GM19467 (cell line): ENCODE data around the gene CLNS1A.
"Not testable (repeated sequence)": the region's sequence is repeated elsewhere in the genome, so short reads cannot be mapped to it uniquely, and the experiment has no call there.

Experiments
- ATAC-seq: cut with Tn5 transposase; IDR thresholded peaks from one replicate; pipeline ENCODE4 v1.9.1; 2021; ENCODE audit warnings: mild to moderate bottlenecking, moderate library complexity; ENCODE audit not compliant: unreplicated experiment

The CLNS1A gene, protein sequence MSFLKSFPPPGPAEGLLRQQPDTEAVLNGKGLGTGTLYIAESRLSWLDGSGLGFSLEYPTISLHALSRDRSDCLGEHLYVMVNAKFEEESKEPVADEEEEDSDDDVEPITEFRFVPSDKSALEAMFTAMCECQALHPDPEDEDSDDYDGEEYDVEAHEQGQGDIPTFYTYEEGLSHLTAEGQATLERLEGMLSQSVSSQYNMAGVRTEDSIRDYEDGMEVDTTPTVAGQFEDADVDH

DNA sequence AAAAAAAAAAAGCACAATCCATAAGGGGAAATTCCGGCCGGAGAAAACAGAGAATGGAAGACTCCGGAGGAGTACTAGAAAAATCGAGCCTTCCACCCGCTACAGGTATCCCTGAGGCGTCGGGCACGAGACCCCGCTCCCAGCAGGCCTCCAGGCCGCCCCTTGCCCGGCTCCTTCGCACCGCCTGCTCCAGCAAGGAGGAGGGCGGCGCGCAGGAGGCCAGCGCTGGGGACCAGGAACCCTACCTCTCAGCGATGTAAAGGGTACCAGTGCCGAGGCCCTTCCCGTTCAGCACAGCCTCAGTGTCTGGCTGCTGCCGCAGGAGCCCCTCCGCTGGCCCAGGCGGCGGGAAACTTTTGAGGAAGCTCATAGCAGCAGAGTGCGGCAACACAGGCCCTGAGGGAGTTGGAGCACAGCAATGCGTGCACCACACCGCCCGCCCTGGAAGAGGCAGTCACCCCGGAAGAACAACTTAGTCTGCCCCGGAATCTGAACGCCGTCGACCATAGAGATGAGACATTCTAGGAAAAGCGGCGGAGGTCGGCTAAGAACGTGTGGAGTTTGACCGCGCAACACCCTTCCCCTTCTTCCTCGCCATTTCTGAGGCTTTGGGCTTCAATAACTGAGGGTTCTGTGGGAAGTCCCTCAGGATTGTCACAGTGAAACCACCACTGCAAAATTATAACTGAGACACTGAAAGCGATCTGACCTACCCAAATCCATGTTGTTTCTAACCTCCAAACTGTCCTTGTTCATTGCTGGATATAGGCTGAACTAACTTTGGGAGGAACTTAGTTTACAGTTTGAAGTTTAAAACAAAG is at the start of gene CLNS1A:
Gene CLNS1A (minus strand): TSS at position 450 of the 821 bp plus-strand sequence. CDS start 80 bp downstream, at position 370.
- ATAC-seq, result peak; percentile 88

DNA sequence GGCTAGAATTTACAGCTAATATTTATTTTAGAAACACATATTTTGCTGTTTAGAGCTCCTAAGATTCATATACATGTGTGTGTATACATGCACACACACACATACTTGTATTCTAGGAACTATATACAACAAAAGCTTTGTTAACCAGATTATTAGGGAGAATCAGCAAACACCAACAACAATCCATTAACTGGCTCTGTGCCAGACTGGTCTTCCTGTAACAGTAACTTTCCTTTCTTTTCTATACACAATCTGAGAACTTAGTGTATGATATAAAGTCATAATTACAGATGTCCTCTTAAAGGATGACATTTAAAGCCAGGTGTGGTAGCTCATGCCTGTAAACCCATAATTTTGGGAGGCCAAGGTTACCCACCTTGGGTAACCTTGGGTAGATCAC is 49.5 kb upstream of the CLNS1A start:
- ATAC-seq, result no peak

DNA sequence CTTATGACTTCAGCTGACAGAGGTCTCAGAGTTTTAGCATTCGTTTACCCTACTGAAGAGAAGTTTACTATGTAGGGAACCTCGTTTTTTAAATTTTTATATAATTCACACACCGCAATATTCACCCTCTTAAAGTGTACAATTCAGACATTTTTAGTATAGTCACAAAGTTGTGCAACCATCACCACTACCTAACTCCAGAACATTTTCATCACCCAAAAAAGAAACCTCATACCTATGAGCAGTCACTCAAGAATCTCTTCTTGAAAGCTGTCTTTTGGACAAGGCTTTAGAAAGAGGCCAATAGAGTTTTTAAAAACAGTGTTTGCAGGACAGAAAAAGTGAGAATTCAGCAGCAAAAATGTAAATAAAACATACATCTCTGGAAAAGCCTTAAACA is 39.5 kb upstream of the CLNS1A start:
- no peak for ATAC-seq

DNA sequence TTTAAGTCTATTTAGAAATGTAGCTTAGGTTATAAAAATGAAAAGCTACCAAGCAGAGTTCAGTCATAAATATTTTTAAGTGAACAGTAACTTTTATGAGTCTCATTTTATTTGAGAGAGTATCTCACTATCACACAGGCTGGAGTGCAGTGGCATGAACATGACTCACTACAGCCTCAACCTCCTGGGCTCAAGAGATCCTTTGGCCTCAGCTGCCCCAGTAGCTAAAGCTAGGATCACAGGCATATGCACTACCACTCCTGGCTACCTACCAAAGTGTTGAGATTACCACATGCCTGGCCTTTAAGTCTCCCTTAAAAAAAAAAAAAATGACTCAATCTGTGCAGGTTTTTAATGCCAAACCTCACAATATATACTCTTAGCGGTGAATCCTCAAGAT is 34.7 kb upstream of the CLNS1A start:
- ATAC-seq, result no peak

DNA sequence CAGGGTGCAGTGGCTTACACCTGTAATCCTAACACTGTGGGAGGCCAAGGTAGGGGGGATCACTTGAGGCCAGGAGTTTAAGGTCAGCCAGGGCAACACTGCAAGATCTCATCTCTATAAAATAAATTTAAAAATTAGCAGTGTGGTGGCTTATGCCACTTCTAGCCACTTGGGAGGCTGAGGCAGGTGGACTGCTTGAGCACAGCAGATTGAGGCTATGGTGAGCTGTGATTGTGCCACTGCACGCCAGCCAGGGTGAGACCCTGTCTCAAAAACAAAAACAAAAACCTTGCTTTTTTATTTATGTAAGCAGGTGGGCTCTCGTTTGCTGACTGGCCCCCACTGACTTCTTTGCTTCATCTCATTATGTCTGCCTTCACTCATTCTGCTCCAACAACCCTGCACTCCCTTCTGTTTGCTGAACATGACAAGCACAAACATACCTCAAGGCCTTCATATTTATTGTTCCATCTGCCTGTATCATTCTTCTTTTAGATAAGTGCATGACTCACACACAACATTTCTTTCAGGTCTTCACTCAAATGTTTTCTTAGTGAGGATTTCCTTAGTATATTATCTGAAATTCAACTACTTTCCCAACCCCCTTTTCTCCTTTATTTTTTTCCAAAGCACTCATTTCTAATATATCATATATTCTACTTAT is 32.4 kb upstream of the CLNS1A start:
- no peak for ATAC-seq

DNA sequence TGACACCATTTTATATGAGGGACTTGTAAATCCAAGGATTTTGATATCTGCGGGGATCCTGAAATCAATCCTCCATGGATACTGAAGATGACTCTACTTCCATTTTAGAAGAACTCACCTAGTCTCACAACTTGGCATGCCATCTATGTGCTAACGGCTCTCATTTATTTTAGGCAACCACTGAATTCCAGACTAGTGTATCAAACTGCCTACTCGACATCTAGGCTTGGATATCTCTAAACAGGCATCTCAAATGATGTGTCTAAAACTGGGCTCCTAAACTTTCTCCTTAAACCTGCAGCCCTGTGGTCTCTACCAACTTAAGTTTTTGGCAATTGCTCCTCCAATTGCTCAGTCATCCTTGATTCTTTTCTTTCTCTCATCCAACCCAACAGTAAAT is 31.2 kb upstream of the CLNS1A start:
- ATAC-seq, result no peak

DNA sequence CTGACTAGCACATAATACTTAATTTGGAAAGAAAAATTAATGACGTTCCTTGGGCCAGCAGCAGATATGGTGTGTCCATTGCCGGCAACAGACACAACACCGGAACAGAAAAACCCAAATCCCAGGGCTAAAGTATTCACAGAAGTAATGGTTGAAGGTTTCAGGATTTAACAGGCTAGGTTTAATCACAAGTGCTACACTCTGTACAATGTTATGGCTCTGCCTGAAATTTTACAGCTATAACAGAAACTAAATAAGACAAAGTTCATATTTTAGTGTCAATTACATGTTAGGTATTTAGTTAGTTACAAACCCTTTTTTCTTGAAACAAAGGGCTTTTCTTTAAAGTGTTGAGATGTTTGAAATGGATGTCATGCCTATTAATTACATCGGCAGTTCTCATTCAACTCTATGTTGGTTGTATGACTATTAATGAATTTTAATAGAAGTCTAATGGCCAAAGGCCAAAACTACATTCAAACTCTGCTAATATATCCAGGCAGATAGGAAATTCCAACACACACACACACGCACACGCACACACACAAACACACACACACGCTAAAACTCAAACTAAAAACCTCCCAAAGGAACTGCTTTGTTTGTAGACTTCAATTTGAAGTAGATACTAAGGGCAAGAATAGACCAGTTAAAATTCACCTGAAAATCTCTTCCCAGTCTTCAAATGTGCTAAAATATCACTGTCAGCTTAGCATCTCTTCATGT is 27.8 kb upstream of the CLNS1A start:
- ATAC-seq, result no peak

DNA sequence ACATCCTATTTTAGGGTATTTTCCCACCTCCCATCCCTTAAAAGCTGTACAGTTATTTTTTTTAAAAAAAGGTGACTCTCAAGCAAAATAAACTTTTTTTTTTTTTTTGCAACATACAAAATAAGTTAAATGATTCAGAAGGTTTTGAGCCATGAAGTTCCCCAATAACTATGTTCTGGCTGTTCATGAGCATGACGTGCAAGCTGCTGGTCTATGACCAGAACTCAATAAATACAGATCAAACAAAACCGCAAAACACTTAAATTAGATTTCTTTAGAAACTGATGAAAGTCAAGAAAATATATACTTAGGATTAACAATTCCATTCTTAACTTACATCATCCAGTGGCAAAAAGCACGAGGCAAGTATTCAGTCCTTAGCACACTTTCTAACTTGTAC is 24.1 kb upstream of the CLNS1A start:
- ATAC-seq, result no peak

DNA sequence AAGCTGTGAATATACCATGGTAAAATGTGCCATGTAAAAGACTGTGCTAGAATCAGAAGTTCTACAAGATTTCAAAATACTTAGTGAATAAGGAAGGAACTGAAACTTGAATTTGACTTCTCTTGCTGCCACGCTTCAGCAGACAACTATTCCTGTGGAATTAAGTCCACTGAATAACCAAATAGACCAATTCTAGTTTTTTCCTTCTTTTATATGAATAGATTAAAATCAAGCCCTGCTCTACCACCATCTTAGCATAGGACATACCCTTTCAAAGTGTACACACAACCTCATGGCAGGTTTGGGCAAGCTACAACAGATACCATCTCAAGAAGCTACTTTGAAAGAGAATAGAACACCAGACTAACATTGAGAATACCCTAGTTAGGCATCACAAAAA is 23.4 kb upstream of the CLNS1A start:
- ATAC-seq, result no peak

DNA sequence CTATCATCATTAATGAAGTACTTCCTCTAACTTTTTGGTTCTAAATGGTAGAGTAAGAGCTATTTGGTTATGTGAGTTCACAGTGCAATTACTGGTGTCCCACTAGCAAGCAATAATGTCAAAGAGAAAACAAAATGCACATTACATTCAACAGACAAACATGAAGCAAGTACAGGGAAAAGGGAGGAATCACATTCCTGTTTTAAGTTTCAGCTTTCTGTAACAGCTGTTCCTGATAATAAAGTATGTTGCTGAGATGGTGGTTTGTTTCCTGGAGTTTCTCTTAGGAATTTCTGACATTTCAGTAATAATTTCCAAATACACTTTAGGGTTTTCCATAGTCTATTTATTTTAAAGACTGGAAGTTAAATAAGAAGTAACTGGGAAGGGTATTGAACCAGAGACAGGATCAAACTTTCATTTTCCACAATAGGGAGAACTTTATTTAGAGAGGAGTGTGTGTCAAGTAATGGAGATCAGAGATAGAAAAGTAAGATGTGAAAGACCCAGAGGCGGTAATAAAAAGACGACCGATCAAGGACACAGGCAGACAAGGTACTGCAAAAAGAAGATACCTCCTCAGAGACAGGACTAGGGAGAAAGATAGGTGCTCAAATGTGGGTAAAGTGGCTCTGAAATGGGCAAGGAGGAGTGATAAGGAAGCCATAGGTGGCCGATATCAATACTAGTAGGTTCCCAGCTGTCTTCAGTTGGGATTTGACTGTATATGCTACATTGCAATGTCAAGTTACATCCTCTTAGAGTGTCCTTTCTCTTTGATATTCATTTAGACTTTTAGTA is 20.8 kb upstream of the CLNS1A start:
- no peak for ATAC-seq

DNA sequence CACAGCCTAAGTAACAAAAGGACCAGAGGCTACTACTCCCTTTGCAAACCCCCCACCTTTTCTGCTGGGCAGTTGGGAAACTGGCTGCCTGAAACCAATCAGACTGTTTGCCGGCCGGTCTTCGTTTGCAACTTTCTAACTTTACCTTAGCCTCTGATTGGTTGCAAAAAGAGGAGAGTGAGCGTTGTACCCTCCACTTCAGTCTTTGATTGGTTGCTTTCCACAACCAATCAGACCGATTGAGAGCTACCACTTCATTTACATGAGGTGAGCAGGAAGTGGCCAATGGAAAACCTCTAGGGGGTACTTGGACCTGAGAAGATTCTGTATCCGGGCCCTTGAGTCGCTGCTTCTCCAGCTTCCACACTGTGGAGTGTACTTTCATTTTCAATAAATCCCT is 18.8 kb upstream of the CLNS1A start:
- ATAC-seq, result no peak

DNA sequence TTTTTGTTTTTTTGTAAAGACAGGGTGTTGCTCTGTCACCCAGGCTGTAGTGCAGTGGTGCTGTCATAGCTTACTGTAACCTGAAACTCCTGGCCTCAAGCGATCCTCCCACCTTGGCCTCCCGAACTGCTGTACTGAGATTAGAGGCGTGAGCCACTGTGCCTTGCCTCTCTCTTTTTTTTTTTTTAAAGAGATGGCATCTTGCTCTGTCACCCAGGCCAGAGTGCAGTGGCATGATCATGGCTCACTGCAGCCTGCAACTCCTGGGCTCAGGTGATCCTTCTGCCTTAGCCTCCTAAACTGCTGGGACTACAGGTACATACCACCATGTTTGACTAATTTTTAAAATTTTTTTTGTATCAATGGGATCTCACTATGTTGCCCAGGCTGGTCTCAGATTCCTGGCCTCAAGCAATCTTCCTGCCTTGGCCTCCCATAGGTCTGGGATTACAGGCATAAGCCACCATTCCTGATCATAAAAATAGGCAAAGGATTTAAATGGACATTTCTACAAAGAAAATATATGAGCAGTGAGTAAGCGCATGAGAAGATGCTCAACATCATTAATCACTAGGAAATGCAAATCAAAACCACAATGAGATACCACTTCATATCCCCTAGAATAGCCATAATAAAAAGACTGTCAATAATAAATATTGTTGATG is 17.3 kb upstream of the CLNS1A start:
- no peak for ATAC-seq

DNA sequence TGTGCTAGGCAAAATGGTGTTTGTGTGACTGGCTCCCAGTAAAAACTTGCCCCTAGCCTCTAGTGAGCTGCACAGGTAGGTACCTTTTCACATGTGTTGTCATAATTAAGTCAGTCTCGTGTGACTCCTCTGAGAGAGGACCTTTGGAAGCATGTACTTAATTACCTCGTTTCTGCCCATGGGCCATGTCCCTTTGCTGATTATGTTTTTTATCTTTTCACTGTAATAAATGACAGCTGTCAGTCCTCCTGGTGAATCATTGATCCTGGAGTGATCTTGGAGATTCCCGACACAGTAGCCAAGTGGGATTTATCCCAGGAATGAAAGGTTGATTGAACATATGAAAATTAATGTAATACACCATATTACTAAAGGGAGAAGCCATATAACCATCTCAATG is 12.5 kb upstream of the CLNS1A start:
- ATAC-seq, result no peak

DNA sequence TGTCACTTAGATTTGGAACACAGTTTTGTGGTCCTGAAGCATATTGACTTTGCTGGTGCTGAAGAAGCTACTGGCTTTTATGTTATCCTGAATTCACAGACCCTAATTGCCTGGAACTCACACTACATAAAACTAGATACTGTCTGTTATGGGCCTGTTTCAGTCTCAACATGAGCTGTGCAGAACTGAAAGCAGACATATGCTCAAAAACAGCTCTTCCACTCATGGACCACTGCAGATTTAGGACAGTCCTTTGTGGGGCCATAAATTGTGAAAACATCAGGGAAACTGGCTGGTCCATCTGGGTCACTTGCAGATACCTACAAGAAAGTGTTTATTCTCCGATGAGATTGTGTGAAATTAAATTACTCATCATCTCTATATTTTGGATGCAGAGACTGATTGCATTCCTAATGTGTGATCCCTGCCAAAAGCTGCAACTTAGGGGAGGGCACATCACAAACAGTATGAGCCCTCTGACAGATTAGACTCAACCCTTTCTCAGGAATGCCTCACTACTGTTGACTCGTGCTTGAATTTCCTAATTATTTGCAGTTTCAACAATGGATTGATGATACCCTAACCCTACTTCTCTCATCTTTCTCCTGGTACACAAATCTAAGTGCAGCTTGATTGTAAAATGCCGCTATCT is 10.2 kb upstream of the CLNS1A start:
- no peak for ATAC-seq

DNA sequence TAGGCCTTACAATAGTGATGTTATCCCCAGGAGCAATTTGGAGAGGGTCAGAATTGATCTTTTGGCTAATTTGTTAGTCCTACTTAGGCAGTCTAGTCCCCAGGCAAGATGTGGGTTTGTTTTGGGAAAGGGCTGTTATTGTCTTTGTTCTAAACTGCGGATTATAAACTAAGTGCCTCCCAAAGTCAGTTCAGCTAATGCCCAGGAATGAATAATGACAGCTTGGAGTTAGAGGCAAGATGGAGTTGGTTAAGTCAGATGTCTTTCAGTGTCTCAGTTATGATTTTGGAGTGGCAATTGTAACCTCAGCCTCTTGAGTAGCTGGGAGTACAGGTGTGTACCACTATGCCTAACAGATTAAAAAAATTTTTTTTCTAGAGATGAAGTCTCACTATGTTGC is 7.3 kb upstream of the CLNS1A start:
- no peak for ATAC-seq

DNA sequence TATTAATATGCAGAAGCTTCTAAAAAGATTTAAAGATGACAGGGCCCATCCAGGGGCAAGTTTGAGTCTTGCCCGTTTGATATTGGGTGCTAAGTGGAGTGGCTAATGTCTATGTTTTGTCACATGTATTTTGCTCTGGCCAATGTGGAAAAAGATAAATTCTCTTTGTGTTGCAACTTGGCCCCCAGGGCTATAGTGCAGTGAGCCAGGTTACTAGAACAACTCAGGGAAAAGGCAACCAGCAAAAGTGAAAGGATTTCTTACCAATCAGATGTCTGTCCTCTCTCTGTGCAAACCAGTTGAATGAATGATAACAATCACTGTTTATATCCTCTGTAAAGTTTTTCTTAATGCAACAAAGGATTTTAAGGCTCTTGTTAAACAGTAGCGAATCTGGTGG is 4.6 kb upstream of the CLNS1A start:
- no peak for ATAC-seq

DNA sequence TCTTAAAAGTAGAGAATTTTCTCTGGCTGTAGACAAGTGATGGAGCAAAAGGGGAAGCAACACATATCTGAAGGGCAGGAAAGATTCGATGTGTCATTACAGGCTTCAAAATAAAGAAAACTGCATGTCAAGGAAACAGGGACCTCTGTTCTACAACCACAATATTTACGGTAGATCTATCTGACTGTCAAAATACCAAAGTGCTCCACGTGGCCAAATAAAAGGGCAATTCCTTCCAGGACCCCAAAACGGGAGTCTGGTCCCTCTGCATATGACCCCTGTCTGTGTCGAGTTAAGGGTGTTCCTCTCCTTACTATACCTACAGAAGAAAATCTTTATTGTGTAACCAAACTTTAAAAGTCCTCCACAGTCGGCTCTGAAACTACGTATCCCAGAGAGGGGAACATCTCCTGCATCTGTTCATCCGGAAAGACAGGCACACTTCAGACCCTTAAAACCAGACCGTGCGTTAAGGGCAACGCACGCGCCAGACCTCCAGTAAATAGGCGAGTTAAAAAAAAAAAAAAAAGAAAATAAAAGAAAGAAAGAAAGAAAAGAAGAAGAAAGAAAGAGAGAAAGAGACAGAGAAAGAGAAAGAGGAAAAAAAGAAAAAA is 756 bp downstream of the CLNS1A start:
- ATAC-seq, result no peak

DNA sequence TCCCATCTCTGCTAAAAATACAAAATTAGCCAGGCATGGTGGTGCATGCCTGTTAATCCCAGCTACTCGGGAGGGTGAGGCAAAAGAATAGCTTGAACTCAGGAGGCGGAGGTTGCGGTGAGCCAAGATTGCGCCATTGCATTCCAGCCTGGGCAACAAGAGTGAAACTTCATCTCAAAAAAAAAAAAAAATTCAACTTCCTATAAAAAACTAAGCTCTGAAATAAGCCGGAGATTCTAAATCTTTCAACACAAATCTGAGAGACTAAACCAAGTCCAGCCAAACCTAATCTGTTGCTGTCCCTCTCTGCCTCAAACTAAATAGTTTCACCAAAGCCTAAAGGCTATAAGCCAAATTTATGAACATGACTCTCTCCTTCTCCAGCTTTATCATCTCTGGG is 3.7 kb downstream of the CLNS1A start:
- ATAC-seq, result not testable (repeated sequence)

DNA sequence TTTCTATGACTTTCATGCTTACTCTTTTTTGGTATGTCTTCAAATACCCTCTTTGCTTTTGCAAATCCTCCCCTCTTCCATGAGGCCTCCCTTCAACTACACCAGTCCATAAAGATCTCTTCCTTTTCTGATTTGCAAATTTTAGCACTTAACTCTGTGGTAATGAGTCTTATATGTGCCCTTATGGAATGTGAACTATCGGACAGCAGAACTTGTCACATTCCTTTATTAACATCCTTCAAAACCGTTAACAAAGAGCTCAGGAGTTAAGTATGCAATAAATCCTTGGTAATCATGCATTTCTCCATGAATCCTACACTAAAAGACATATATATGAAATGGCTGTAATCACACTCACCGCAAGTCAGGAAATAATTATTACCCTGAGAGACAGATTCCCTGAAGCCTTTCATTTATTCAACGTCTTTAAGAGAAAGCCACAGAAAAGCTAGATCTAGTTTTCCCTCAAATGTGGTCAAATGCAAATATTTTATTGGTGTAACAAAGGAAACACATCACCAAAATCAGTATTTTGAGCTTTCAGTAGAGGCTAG is 7.4 kb downstream of the CLNS1A start:
- ATAC-seq, result no peak
